GM21717 (cell line): ENCODE data around the gene OR52M1.

Experiments used
- ATAC-seq: cut with Tn5 transposase; IDR thresholded peaks from one replicate; pipeline ENCODE4 v1.9.1; 2021; ENCODE audit warnings: mild to moderate bottlenecking, moderate library complexity; ENCODE audit not compliant: unreplicated experiment

OR52M1 gene

GRCh38 chr11:4565371-4565770 lies 20.4 kb downstream of the OR52M1 start:
- no peak for ATAC-seq

- no peak for ATAC-seq
These were observed 24.1 kb downstream of the OR52M1 start for GRCh38 chr11:4569075-4569474.

- ATAC-seq, result no peak
These were observed 31.9 kb downstream of the OR52M1 start for GRCh38 chr11:4576880-4577279.

- no peak for ATAC-seq
These were observed 32.8 kb downstream of the OR52M1 start for GRCh38 chr11:4577761-4578160.

GRCh38 chr11:4578624-4579023 lies 33.6 kb downstream of the OR52M1 start:
- ATAC-seq, result no peak

- ATAC-seq, result no peak
These were observed 35.1 kb downstream of the OR52M1 start for GRCh38 chr11:4580124-4580523.

GRCh38 chr11:4581443-4581842 lies 36.5 kb downstream of the OR52M1 start, which contains the start of gene OR52I2:
OR52I2 (plus strand) TSS chr11:4581743.
- ATAC-seq, result no peak

GRCh38 chr11:4589017-4589416 lies 44.0 kb downstream of the OR52M1 start:
- ATAC-seq, result no peak

GRCh38 chr11:4593739-4594138 lies 48.7 kb downstream of the OR52M1 start, which contains the start of gene OR52I1:
OR52I1 (plus strand) TSS chr11:4594039; CDS start chr11:4594039, 0 bp downstream.
- ATAC-seq, result no peak
